Uterus (tissue), 4 donors: Measurements from ENCODE around the gene OR51D1. TPM values are rescaled to one million over a fixed set of nuclear protein-coding genes. Genes with fewer than 3 reads are reported as not detected.

ENCODE experiments used
- DNase-seq, 2 donors: peaks; one replicate each; pipeline ENCODE4 v3.0.0-alpha.2; 2019 to 2020
- H3K27ac ChIP-seq, 2 donors: fragments of 200-600 bp; sonication (generic); 1 replicate in 1 of 2; 2 replicates in 1 of 2; pipeline ENCODE4 v1.5.1; 2016 to 2018
- H3K27me3 ChIP-seq, 2 donors: fragments of 200-600 bp; sonication (generic); one replicate each; pipeline ENCODE4 v1.5.1; 2018 to 2019; ENCODE audit warnings: control low read depth in 1 of 2
- H3K36me3 ChIP-seq, 2 donors: fragments of 200-600 bp; sonication (generic); one replicate each; pipeline ENCODE4 v1.5.1; 2019; ENCODE audit warnings: control low read depth in 1 of 2
- H3K4me1 ChIP-seq, 2 donors: fragments of 200-600 bp; sonication (generic); one replicate each; pipeline ENCODE4 v1.5.1; 2018 to 2019; ENCODE audit warnings: control low read depth in 1 of 2
- H3K4me3 ChIP-seq, 2 donors: fragments of 200-600 bp; sonication (generic); 1 replicate in 1 of 2; 2 replicates in 1 of 2; pipeline ENCODE4 v1.5.1; 2018 to 2019; ENCODE audit warnings: mild to moderate bottlenecking in 1 of 2
- H3K9me3 ChIP-seq, 2 donors: fragments of 200-600 bp; sonication (generic); one replicate each; pipeline ENCODE4 v1.5.1; 2019; ENCODE audit warnings: control low read depth in 1 of 2
- POLR2A ChIP-seq, 2 donors: fragments of 450-650 bp; IDR thresholded peaks; one replicate each; pipeline ENCODE4 v1.6.1; 2016; ENCODE audit warnings: antibody characterized with exemption in 2 of 2, mild to moderate bottlenecking in 1 of 2, moderate library complexity in 1 of 2
- intact Hi-C: fragments of 100-400 bp; cut with DNase I; formaldehyde crosslinking; loops from one replicate; pipeline ENCODE4 v1.15.1; 2023; ENCODE audit warnings: low total_unique reads
- total RNA-seq, 4 donors: library from RNA; depleted of rRNA in 3 of 4; stranded (reverse); fragments of >200 nt in 3 of 4; gene quantifications; one replicate each; pipeline versions ENCODE4 v1.1.0 to v1.2.4, GENCODE V29; 2014 to 2023
- TF ChIP-seq, protein P1 (sequence below), 4 experiments: fragments of 200-600 bp in 2 of 4; fragments of 450-650 bp in 2 of 4; sonication (generic) in 2 of 4; IDR thresholded peaks; one replicate each; pipeline ENCODE4 v1.5.1; 2016 to 2019; ENCODE audit warnings: antibody characterized with exemption in 4 of 4, mild to moderate bottlenecking in 2 of 4, moderate library complexity in 1 of 4
- donor health status: DM: yes; HTN: yes; CAD: no.

The OR51D1 gene
- total RNA-seq, 4 donors from 2014 or later, result not detected

DNA sequence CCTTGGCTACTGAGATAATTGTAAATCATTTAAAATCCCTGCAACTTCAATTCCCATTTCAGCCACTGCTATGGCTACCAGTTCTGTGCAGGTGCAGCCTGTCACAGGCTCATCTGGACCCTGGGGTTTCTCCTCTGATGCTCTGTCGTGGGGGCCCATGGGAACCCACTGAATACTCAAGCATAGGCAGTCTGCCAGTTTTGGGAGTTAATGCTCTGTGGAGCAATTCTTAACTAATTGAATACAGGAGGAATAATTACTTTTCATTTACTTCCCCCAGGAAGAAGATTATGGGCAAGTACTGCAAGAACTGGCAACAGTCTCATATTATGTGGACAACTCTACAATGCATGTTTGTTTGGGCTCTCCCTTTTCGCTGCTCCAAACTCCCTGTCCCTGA lies 34.5 kb downstream of the OR51D1 start:
- TF ChIP-seq, protein P1, sequence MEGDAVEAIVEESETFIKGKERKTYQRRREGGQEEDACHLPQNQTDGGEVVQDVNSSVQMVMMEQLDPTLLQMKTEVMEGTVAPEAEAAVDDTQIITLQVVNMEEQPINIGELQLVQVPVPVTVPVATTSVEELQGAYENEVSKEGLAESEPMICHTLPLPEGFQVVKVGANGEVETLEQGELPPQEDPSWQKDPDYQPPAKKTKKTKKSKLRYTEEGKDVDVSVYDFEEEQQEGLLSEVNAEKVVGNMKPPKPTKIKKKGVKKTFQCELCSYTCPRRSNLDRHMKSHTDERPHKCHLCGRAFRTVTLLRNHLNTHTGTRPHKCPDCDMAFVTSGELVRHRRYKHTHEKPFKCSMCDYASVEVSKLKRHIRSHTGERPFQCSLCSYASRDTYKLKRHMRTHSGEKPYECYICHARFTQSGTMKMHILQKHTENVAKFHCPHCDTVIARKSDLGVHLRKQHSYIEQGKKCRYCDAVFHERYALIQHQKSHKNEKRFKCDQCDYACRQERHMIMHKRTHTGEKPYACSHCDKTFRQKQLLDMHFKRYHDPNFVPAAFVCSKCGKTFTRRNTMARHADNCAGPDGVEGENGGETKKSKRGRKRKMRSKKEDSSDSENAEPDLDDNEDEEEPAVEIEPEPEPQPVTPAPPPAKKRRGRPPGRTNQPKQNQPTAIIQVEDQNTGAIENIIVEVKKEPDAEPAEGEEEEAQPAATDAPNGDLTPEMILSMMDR (IDR thresholded peaks at IDR 0.05), result no peak
- TF ChIP-seq POLR2A (IDR thresholded peaks at IDR 0.05), result no peak
- H3K4me3 ChIP-seq, result no peak overlapping the region
- no peaks in the 10 kb centered on the region for H3K27me3 ChIP-seq
- no peak for DNase-seq
- intact Hi-C loops, result no loop called here
- H3K36me3 ChIP-seq, result no peaks in the 10 kb centered on the region
- H3K4me1 ChIP-seq, result no peaks in the 10 kb centered on the region
- H3K9me3 ChIP-seq, result no peaks in the 10 kb centered on the region
- no peak overlapping the region for H3K27ac ChIP-seq

DNA sequence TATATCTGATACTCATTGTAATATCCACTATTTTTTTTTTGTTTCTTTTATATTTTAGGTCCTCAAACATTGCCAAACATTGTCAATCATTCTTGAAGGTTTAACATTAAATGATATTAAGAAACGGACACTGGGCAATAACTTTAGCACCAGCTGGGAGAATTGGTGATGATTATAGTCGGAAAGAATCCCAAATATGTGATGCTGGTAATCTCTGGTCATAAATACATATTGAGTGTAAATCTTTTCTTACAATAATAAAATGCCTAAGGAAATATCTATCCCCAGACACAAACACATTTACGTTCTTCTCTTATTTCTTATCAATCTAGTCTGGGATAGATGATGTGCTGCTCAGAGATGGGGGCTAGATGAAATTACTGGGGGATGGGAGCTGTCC lies 35.2 kb downstream of the OR51D1 start:
- TF ChIP-seq POLR2A (IDR thresholded peaks at IDR 0.05), result no peak
- TF ChIP-seq, protein P1 (IDR thresholded peaks at IDR 0.05), result no peak
- H3K9me3 ChIP-seq, result no peaks in the 10 kb centered on the region
- DNase-seq, result no peak
- H3K27me3 ChIP-seq, result no peaks in the 10 kb centered on the region
- no peaks in the 10 kb centered on the region for H3K4me1 ChIP-seq
- H3K27ac ChIP-seq, result no peak overlapping the region
- H3K36me3 ChIP-seq, result no peaks in the 10 kb centered on the region
- intact Hi-C loops, result no loop called here
- H3K4me3 ChIP-seq, result no peak overlapping the region

DNA sequence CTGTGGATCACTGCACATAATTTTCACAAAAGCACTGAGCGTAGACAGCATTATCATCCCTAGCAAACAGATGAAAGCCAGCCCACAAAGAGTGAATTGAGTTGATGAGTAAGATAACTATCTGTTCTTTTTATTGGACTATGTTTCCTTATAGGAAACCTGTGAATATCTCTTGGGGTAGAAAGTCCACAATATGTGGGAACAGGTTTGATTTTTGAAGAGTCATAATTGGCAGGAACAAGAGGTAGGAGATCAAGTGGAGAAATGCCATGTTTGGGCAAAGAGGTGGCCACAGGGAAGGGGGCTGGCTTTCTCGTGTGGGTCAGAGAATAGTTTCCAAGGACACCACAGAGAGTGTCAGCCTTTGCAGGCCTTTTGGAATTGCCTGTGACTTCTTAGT lies 36.5 kb downstream of the OR51D1 start:
- H3K4me1 ChIP-seq, result no peaks in the 10 kb centered on the region
- H3K36me3 ChIP-seq, result no peaks in the 10 kb centered on the region
- H3K4me3 ChIP-seq, result no peak overlapping the region
- no peaks in the 10 kb centered on the region for H3K27me3 ChIP-seq
- intact Hi-C loops, result no loop called here
- DNase-seq, result no peak
- no peak overlapping the region for H3K27ac ChIP-seq
- no peaks in the 10 kb centered on the region for H3K9me3 ChIP-seq
- no peak for TF ChIP-seq POLR2A (IDR thresholded peaks at IDR 0.05)
- TF ChIP-seq, protein P1 (IDR thresholded peaks at IDR 0.05), result no peak

DNA sequence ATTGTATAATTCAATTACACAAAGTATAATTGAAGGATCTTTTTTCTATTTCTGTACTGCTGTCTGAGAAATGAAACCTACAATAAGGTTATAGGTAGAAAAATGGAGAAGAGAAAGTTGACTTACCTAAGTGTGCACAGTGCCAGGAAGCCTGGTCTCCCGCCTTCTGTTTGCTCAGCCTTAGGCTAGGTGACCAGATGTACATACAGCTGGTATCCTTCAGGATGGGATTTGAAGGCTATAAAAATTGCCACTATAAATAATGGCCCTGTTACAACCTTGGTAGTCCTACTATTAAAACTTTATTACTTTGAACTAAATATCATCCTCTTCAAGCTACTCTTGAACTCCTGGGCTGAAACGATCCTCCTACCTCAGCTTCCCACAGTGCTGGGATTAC lies 40.7 kb downstream of the OR51D1 start:
- DNase-seq, result no peak
- no peak for TF ChIP-seq POLR2A (IDR thresholded peaks at IDR 0.05)
- TF ChIP-seq, protein P1 (IDR thresholded peaks at IDR 0.05), result no peak
- H3K4me1 ChIP-seq, result no peaks in the 10 kb centered on the region
- intact Hi-C loops, result no loop called here
- H3K36me3 ChIP-seq, result no peaks in the 10 kb centered on the region
- no peak overlapping the region for H3K27ac ChIP-seq
- H3K4me3 ChIP-seq, result no peak overlapping the region
- no peaks in the 10 kb centered on the region for H3K27me3 ChIP-seq
- H3K9me3 ChIP-seq, result no peaks in the 10 kb centered on the region

DNA sequence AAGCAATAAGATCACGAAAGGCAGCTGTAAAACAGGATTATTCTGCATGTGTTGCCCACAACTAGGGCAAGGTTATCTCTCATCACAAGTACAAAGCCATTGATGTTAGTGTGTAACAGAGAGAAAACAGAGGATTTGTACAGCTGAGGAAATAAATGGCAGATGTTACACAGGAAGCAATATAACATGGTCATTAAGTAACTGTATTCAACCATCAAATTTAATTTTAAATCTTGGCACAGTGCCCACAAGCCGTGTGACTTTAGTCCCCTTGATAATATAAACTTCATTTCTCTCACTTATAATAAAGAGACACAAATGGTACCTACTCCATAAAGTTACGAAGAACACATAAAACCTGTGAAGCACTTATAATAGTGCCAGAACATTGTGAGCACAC lies 43.1 kb downstream of the OR51D1 start:
- H3K9me3 ChIP-seq, result no peaks in the 10 kb centered on the region
- intact Hi-C loops, result no loop called here
- no peak overlapping the region for H3K27ac ChIP-seq
- DNase-seq, result no peak
- no peaks in the 10 kb centered on the region for H3K4me1 ChIP-seq
- H3K27me3 ChIP-seq, result no peaks in the 10 kb centered on the region
- H3K4me3 ChIP-seq, result no peak overlapping the region
- TF ChIP-seq, protein P1 (IDR thresholded peaks at IDR 0.05), result no peak
- TF ChIP-seq POLR2A (IDR thresholded peaks at IDR 0.05), result no peak
- H3K36me3 ChIP-seq, result no peaks in the 10 kb centered on the region
